Measurements from ENCODE around the gene SLC1A5. TPM values are rescaled to one million over a fixed set of nuclear protein-coding genes. Genes with fewer than 3 reads are reported as not detected.

Gene SLC1A5
- polyA plus RNA-seq, 1 donor from 2014 or later: 1.1 TPM

DNA sequence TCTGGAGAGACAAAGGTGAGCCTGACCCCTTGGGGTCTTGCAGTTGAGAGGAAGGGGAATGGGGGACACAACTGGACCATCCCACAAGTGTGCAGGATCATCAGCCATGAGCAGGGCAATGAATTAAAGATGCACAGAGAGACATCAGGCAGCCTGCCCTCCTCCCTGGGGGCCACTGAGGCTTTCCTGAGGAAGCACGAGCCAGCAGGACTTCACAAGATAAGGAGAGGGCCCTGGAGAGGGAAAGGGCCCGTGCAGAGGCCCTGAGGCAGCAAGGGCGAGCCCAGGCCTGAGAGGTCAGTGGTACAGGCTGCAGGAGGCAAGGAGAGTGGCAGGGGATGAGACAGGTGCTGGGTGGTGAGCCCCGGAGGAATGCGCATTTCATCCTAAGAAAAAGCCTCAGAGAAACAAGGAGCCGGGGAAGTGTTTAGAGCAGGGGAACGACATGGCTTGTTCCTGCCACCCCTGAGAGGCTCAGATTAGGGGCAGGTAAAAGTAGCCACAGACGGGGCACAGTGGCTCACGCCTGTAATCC is 62.5 kb downstream of the SLC1A5 start:
- TF ChIP-seq POLR2AphosphoS5 (IDR thresholded peaks at IDR 0.05): no peak
- TF ChIP-seq, protein P1, sequence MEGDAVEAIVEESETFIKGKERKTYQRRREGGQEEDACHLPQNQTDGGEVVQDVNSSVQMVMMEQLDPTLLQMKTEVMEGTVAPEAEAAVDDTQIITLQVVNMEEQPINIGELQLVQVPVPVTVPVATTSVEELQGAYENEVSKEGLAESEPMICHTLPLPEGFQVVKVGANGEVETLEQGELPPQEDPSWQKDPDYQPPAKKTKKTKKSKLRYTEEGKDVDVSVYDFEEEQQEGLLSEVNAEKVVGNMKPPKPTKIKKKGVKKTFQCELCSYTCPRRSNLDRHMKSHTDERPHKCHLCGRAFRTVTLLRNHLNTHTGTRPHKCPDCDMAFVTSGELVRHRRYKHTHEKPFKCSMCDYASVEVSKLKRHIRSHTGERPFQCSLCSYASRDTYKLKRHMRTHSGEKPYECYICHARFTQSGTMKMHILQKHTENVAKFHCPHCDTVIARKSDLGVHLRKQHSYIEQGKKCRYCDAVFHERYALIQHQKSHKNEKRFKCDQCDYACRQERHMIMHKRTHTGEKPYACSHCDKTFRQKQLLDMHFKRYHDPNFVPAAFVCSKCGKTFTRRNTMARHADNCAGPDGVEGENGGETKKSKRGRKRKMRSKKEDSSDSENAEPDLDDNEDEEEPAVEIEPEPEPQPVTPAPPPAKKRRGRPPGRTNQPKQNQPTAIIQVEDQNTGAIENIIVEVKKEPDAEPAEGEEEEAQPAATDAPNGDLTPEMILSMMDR (IDR thresholded peaks at IDR 0.05; ENCODE audit: poor library complexity, severe bottlenecking): no peak
- TF ChIP-seq MXI1 (conservative IDR thresholded peaks at IDR 0.05; ENCODE audit: poor library complexity, severe bottlenecking): no peak
- TF ChIP-seq EP300 (conservative IDR thresholded peaks at IDR 0.05; ENCODE audit: poor library complexity, severe bottlenecking): no peak
- TF ChIP-seq, protein P2, sequence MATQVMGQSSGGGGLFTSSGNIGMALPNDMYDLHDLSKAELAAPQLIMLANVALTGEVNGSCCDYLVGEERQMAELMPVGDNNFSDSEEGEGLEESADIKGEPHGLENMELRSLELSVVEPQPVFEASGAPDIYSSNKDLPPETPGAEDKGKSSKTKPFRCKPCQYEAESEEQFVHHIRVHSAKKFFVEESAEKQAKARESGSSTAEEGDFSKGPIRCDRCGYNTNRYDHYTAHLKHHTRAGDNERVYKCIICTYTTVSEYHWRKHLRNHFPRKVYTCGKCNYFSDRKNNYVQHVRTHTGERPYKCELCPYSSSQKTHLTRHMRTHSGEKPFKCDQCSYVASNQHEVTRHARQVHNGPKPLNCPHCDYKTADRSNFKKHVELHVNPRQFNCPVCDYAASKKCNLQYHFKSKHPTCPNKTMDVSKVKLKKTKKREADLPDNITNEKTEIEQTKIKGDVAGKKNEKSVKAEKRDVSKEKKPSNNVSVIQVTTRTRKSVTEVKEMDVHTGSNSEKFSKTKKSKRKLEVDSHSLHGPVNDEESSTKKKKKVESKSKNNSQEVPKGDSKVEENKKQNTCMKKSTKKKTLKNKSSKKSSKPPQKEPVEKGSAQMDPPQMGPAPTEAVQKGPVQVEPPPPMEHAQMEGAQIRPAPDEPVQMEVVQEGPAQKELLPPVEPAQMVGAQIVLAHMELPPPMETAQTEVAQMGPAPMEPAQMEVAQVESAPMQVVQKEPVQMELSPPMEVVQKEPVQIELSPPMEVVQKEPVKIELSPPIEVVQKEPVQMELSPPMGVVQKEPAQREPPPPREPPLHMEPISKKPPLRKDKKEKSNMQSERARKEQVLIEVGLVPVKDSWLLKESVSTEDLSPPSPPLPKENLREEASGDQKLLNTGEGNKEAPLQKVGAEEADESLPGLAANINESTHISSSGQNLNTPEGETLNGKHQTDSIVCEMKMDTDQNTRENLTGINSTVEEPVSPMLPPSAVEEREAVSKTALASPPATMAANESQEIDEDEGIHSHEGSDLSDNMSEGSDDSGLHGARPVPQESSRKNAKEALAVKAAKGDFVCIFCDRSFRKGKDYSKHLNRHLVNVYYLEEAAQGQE (IDR thresholded peaks at IDR 0.05; ENCODE audit: borderline replicate concordance): no peak
- TF ChIP-seq SMC3 (conservative IDR thresholded peaks at IDR 0.05; ENCODE audit: poor library complexity): no peak
- TF ChIP-seq RAD21 (conservative IDR thresholded peaks at IDR 0.05): no peak

GRCh38 chr19:46725036-46725820 is 63.2 kb downstream of the SLC1A5 start:
- Histone ChIP-seq H3K79me2 (replicated peaks; ENCODE audit: insufficient read depth, low read length) (no peaks in the 10 kb centered on the region), H3K9ac (ENCODE audit: low read length) (no peak overlapping the region), H3K27ac (ENCODE audit: low read length) (no peak overlapping the region), H3K4me2 (ENCODE audit: low read length) (no peak overlapping the region), H4K20me1 (ENCODE audit: insufficient read depth) (peaks cover 6% of the 10 kb centered on the region), H3K4me3 (ENCODE audit: low read length) (no peak overlapping the region), H3K36me3 (ENCODE audit: insufficient read depth, low read length) (peaks cover 3% of the 10 kb centered on the region), H2AFZ (ENCODE audit: low read depth, low read length) (no peak overlapping the region), H3K9me2 (ENCODE audit: insufficient read depth, low read length) (no peaks in the 10 kb centered on the region), H3K27me3 (ENCODE audit: insufficient read depth, low read depth, low read length) (no peaks in the 10 kb centered on the region), H3K9me3 (ENCODE audit: low read length) (no peaks in the 10 kb centered on the region), H3F3A (ENCODE audit: insufficient read depth, low read length, poor library complexity, severe bottlenecking) (no peaks in the 10 kb centered on the region)
- TF ChIP-seq EZH2 (IDR thresholded peaks at IDR 0.05; ENCODE audit: borderline replicate concordance, insufficient read depth, low read length, poor library complexity, severe bottlenecking): no peak
- no peak for TF ChIP-seq POLR2AphosphoS5 (IDR thresholded peaks at IDR 0.05)
- no peak for TF ChIP-seq EP300 (conservative IDR thresholded peaks at IDR 0.05; ENCODE audit: poor library complexity, severe bottlenecking)
- TF ChIP-seq, protein P1 (IDR thresholded peaks at IDR 0.05; ENCODE audit: poor library complexity, severe bottlenecking): no peak
- TF ChIP-seq, protein P2 (IDR thresholded peaks at IDR 0.05; ENCODE audit: borderline replicate concordance): no peak
- no peak for TF ChIP-seq TAF1 (IDR thresholded peaks at IDR 0.05; ENCODE audit: low read depth)
- no peak for TF ChIP-seq RAD21 (conservative IDR thresholded peaks at IDR 0.05)
- TF ChIP-seq SMC3 (conservative IDR thresholded peaks at IDR 0.05; ENCODE audit: poor library complexity): no peak

More for the DNA sequence above, 62.5 kb downstream of the SLC1A5 start:
- Histone ChIP-seq H3K4me3 (ENCODE audit: low read length) (no peak overlapping the region), H3K36me3 (ENCODE audit: insufficient read depth, low read length) (peaks cover 3% of the 10 kb centered on the region), H3K9ac (ENCODE audit: low read length) (no peak overlapping the region), H2AFZ (ENCODE audit: low read depth, low read length) (no peak overlapping the region), H4K20me1 (ENCODE audit: insufficient read depth) (peaks cover 6% of the 10 kb centered on the region), H3K27ac (ENCODE audit: low read length) (no peak overlapping the region), H3F3A (ENCODE audit: insufficient read depth, low read length, poor library complexity, severe bottlenecking) (no peaks in the 10 kb centered on the region), H3K4me2 (ENCODE audit: low read length) (no peak overlapping the region), H3K9me2 (ENCODE audit: insufficient read depth, low read length) (no peaks in the 10 kb centered on the region), H3K9me3 (ENCODE audit: low read length) (no peaks in the 10 kb centered on the region), H3K27me3 (ENCODE audit: insufficient read depth, low read depth, low read length) (no peaks in the 10 kb centered on the region), H3K79me2 (replicated peaks; ENCODE audit: insufficient read depth, low read length) (no peaks in the 10 kb centered on the region)
